ENCODE measurements around the gene KCNK5.

- TF ChIP-seq, protein P1, sequence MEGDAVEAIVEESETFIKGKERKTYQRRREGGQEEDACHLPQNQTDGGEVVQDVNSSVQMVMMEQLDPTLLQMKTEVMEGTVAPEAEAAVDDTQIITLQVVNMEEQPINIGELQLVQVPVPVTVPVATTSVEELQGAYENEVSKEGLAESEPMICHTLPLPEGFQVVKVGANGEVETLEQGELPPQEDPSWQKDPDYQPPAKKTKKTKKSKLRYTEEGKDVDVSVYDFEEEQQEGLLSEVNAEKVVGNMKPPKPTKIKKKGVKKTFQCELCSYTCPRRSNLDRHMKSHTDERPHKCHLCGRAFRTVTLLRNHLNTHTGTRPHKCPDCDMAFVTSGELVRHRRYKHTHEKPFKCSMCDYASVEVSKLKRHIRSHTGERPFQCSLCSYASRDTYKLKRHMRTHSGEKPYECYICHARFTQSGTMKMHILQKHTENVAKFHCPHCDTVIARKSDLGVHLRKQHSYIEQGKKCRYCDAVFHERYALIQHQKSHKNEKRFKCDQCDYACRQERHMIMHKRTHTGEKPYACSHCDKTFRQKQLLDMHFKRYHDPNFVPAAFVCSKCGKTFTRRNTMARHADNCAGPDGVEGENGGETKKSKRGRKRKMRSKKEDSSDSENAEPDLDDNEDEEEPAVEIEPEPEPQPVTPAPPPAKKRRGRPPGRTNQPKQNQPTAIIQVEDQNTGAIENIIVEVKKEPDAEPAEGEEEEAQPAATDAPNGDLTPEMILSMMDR (IDR thresholded peaks at IDR 0.05), result no peak
- no peak for TF ChIP-seq POLR2AphosphoS5 (IDR thresholded peaks at IDR 0.05)
These were observed 29.9 kb downstream of the KCNK5 start for GRCh38 chr6:39199231-39199940.

All from upper lobe of left lung (tissue), 4 donors.